ENCODE measurements around the gene TGM6.

Gene TGM6

DNA sequence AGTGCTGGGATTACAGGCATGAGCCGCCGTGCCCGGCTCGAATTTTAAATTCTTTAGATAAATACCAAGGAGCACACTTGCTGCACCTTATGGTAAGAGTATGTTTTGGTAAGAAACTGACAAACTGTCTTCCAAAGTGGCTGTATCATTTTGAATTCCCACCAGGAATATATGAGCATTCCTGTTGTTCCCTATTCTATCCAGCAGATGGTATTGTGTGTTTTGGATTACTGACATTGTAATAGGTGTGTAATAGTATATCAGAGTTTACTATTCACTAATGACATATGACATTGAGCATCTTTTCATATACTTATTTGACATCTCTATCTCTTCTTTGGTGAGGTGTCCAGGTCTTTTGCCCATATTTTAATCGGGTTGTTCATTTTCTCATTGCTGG, 40.5 kb downstream of the TGM6 start:
- DNase-seq (ENCODE audit: low spot score) = no peak
- TF ChIP-seq, protein P1, sequence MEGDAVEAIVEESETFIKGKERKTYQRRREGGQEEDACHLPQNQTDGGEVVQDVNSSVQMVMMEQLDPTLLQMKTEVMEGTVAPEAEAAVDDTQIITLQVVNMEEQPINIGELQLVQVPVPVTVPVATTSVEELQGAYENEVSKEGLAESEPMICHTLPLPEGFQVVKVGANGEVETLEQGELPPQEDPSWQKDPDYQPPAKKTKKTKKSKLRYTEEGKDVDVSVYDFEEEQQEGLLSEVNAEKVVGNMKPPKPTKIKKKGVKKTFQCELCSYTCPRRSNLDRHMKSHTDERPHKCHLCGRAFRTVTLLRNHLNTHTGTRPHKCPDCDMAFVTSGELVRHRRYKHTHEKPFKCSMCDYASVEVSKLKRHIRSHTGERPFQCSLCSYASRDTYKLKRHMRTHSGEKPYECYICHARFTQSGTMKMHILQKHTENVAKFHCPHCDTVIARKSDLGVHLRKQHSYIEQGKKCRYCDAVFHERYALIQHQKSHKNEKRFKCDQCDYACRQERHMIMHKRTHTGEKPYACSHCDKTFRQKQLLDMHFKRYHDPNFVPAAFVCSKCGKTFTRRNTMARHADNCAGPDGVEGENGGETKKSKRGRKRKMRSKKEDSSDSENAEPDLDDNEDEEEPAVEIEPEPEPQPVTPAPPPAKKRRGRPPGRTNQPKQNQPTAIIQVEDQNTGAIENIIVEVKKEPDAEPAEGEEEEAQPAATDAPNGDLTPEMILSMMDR (IDR thresholded peaks at IDR 0.05; ENCODE audit: extremely low read depth, missing control alignments) = no peak

DNA sequence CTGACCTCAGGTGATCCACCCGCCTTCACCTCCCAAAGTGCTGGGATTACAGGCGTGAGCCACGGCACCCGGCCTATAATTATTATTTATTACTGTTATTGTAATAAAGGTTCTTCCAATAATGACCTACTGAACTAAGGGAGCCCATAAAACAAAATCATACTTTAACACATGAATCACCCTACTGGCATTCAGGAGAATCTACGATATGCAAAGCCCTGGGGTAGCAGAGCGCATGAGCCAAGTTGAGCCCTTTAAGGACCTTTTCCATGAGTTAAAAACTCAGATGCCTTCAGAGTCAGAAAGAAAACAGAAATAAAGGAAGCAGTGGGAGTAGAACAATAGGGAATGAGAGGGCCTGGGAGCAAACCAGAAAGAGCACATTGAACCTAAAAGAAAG, 48.4 kb downstream of the TGM6 start:
- no peak for DNase-seq (ENCODE audit: low spot score)
- TF ChIP-seq, protein P1 (IDR thresholded peaks at IDR 0.05; ENCODE audit: extremely low read depth, missing control alignments) = no peak

DNA sequence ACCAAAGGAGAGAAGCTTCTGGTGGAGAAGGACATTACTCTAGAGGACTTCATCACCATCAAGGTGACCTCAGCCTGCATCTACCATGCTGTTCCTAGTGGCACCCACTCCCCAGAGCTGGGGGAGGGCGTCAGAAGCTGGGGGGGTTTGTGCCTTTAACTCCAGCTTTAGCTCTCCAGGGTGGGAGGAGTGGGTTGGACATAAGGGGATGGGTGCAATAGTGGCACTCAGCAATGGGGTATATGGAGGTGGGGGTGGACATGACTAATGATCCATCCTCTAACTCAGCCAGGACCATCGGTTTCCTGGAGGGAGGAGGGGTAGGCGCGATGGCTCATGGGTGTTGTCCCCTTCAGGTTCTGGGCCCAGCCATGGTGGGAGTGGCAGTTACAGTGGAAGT, 49.8 kb downstream of the TGM6 start:
- no peak for DNase-seq (ENCODE audit: low spot score)

DNA sequence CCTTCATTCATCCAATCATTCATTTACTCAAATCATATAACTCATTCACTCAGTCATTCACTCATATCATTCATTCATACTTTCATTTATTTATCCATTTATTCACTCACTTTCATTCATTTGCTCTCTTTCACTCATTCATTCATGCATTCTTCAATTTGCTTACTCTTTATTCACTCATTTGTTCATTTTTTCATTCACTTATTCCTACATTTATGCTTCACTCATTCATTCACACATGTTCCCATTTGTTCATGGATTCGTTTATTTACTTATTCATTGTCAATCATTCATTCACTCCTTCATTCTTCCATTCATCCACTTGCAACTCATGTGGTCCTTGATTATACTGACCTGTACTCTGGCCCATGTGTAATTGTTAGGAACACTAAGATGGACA, 50.5 kb downstream of the TGM6 start:
- no peak for DNase-seq (ENCODE audit: low spot score)
- TF ChIP-seq, protein P1 (IDR thresholded peaks at IDR 0.05; ENCODE audit: extremely low read depth, missing control alignments) = no peak

More for the DNA sequence above, 49.8 kb downstream of the TGM6 start:
- TF ChIP-seq, protein P1 (IDR thresholded peaks at IDR 0.05; ENCODE audit: extremely low read depth, missing control alignments) = no peak

DNA sequence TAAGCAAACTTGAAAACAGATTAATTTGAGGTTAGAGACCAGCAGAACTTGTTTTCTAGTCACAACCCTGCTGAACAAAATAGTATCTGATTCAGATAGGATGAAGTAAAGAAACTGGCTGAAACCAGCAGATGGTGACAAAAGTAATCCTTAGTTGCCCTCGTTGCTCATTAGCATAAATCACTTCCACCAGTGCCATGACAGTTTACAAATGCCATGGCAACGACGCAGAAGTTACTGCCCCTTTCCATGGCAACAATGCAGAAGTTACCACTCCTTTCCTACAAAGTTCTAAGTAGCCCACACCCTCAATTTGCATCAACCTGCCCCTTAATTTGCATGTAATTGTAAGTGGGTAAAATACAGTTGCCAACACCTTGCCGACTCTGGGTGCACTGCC, 66.1 kb downstream of the TGM6 start:
- TF ChIP-seq, protein P1 (IDR thresholded peaks at IDR 0.05; ENCODE audit: extremely low read depth, missing control alignments) = no peak
- no peak for DNase-seq (ENCODE audit: low spot score)

DNA sequence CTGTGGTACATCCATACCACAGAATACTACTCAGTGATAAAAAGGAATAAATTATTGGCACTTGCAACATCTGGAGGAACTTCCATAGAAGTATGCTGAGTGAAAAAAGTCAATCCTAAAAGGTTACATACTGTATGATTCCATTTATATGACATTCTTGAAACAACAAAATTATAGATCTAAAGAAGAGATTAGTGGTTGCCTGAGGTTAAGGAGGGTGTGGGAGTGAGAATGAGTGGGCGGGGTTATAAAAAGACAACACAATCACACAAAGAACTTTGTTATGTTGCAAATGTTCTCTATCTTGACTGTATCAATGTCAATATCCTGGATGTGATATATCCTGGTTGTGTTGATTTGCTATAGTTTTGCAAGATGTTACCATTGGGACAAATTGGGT, 68.7 kb downstream of the TGM6 start:
- no peak for DNase-seq (ENCODE audit: low spot score)
- TF ChIP-seq, protein P1 (IDR thresholded peaks at IDR 0.05; ENCODE audit: extremely low read depth, missing control alignments) = no peak

DNA sequence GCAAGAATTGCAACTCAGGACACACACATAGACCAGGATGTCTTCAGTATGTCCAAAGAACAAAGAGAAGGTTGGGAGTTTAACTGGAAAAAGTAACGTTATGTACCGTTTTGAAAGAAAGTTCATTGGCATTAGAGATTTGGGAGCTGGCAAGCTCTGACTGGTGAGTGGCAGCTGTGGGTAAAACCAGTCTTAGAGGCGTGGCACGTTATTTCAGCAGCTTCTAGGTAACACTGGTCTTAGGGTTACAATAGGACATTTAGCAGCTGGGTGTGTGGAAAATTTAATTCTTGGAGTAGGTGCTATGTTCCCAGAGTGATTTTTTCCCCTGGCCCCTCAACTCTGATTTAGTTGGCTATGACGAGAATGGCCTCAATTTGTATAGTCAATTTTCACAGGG, 70.7 kb downstream of the TGM6 start:
- TF ChIP-seq, protein P1 (IDR thresholded peaks at IDR 0.05; ENCODE audit: extremely low read depth, missing control alignments) = no peak
- DNase-seq (ENCODE audit: low spot score) = no peak
